Fibroblast of villous mesenchyme (primary cell): Measurements from ENCODE around the gene LMBR1. TPM values are rescaled to one million over a fixed set of nuclear protein-coding genes. Genes with fewer than 3 reads are reported as not detected.

ENCODE experiments used
- DNase-seq: peaks from one replicate; pipeline ENCODE4 v3.0.0-alpha.2; 2010; ENCODE audit warnings: low read depth
- H3K4me3 ChIP-seq: 2 replicates; pipeline ENCODE4 v1.5.1; 2011; ENCODE audit warnings: low read depth, mild to moderate bottlenecking, low read length
- total RNA-seq: library from RNA; depleted of rRNA; stranded (reverse); fragments of >200 nt; gene quantifications from 2 replicates; pipeline ENCODE4 v1.2.3, GENCODE V29; 2012
- TF ChIP-seq, protein P1 (sequence below): IDR thresholded peaks from 2 replicates; pipeline ENCODE4 v1.5.1; 2012; ENCODE audit warnings: low read depth, mild to moderate bottlenecking, low read length; ENCODE audit not compliant: insufficient read depth

The LMBR1 gene
- total RNA-seq, 1 donor, result 43.6 TPM

DNA sequence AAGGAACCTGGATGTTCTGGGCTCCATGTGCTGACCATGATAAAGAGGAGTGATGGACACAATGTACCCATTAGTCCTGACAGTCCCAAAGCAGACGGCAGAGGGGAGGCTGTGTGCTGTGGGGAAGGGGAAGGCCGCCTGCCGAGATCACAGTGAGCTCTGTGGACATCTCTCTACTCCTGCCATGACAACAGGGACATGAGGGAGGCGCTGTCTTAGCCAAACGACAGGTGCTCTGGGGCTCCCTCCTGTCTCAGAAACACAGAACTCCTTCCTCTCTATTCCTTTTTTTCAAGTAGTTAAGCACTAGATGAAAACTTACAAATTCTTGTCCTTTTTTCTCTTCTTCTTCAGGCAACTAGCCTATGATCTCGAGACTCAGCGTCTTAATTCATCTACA is 139.4 kb downstream of the LMBR1 start:
- no peak overlapping the region for H3K4me3 ChIP-seq
- TF ChIP-seq, protein P1, sequence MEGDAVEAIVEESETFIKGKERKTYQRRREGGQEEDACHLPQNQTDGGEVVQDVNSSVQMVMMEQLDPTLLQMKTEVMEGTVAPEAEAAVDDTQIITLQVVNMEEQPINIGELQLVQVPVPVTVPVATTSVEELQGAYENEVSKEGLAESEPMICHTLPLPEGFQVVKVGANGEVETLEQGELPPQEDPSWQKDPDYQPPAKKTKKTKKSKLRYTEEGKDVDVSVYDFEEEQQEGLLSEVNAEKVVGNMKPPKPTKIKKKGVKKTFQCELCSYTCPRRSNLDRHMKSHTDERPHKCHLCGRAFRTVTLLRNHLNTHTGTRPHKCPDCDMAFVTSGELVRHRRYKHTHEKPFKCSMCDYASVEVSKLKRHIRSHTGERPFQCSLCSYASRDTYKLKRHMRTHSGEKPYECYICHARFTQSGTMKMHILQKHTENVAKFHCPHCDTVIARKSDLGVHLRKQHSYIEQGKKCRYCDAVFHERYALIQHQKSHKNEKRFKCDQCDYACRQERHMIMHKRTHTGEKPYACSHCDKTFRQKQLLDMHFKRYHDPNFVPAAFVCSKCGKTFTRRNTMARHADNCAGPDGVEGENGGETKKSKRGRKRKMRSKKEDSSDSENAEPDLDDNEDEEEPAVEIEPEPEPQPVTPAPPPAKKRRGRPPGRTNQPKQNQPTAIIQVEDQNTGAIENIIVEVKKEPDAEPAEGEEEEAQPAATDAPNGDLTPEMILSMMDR, result no peak
- no peak for DNase-seq

DNA sequence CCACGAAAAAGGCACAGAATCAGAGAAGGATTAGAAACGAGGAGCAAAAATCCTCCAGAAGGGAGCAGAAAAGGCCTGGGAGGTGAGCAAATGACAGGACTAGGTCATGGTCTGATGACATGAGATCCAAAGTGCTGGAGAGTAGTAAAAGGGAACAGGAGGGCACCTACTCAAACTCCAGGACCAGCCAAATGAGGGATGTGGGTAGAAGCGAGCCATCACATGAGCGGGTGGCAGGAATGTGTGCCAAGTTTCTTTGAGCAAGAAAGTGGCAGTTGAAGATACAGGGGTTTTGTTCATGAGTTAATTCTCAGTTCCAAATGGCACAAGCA is 139.8 kb downstream of the LMBR1 start:
- TF ChIP-seq, protein P1, result no peak
- no peak overlapping the region for H3K4me3 ChIP-seq
- no peak for DNase-seq

DNA sequence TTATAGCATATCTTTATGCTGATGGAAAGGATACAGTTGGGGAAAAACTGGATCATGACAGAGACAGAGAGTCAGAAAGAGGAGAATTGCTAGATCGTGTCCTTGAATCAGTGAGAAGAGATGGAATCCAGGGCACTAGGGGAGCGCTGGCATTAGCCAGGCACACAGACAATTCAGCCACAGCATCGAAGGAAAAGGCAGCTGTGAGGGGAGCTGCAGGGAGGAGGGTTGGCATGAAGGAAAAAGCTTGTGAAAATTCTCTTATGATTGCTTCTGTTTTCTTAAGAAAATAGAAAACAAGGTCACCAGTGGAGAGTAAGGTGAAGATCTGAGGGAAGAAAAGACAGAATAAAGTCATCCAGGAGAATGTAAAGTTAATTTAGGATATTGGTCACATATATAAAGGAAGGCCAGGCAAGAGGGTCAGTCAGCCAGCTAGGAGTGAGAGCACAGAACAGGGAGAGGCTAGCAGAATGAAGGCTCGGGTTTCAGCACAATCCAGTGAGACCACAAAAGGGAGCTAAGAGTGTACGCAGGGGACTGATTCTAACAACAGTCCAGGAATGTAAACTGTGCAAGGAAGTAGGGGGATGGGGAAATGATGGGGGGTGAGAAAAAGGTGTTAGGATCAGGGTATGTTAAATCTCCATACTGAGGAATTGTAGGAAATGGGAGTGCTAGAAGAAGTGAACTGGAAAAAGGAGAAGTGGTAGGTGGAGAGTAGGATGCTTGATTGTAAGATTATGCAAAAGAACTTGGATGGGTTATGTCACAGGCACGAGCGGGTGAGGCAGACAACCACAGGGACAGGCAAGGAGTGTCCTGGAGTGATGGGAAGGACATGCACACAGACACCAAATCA is 140.4 kb downstream of the LMBR1 start:
- DNase-seq, result peak; percentile 46
- TF ChIP-seq, protein P1, result no peak

DNA sequence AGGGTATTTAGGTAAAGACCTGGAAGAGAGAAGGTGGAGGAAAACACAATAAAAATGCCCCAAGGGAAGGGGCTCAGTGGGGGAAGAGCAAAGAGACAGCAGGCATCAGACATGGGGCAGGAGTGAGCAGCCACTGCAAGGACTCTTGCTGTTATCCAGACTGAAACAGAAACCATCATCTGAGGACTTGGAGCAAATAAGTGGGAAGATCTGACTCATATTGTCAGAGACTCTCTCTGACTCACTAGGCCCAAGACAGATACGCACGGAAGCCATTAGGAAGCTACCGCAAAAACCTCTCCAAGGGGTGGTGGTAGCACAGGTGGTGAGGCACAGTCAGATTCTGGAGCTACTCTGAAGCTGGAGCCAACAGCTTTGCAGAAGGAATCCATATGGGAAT is 141.7 kb downstream of the LMBR1 start:
- DNase-seq, result peak; percentile 75

More for the DNA sequence above, 140.4 kb downstream of the LMBR1 start:
- no peak overlapping the region for H3K4me3 ChIP-seq

DNA sequence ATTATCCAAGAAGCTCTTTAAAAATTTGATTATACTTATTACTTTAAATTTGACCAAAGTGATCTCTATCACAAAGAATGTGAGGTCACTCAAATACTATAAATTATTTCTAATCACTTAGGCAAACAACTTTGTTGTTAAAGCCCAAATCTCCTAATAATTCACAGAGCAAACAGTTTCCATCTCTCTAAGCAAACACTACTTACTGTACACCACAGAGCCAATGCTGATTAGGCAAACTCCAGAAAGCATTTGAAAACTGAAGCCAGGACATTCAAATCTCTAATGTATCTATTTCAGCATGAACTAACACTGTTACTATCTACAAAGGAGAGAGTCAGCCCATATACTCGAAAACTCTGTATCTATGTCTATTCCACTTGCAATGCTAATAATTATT is 145.3 kb downstream of the LMBR1 start:
- no peak overlapping the region for H3K4me3 ChIP-seq
- no peak for DNase-seq
- TF ChIP-seq, protein P1, result no peak

More for the DNA sequence above, 141.7 kb downstream of the LMBR1 start:
- TF ChIP-seq, protein P1, result no peak
- no peak overlapping the region for H3K4me3 ChIP-seq

DNA sequence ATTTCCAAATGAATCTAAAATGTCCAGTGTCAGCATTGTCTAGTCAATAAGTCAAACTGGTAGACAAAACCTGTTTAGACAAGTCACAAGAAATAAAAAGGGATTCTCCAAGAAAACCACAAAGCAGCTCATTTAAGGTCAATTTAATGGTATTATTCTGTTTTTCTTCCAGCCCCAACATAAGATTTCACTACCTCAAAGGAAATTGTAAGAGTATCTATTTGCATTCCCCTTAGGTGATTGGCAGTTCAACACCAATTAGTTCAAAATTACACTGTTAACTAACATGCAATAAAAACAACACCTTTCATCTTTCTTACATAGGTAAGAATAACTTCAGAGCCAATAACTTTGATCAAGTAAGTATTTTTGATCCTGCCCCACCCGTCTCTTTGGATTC is 146.1 kb downstream of the LMBR1 start:
- DNase-seq, result no peak
- TF ChIP-seq, protein P1, result no peak

DNA sequence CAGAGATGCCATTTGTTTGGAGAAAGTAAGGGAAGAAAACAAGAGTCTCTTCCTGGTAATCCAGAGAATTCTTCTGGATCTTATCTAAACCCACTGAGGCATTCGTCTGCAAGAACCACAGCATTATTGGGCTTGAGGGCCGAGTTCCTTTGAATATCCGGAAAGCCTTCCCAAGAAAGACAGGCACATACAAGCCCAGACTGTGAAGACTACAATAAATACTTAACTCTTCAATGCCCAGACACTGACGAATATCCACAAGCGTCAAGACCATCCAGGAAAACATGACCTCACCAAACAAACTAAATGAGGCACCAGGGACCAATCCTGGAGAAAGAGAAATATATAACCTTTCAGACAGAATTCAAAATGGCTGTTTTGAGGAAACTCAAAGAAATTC is 153.4 kb downstream of the LMBR1 start:
- DNase-seq, result no peak
- H3K4me3 ChIP-seq, result no peak overlapping the region
- TF ChIP-seq, protein P1, result no peak

More for the DNA sequence above, 146.1 kb downstream of the LMBR1 start:
- no peak overlapping the region for H3K4me3 ChIP-seq
